NCI-H526 (cell line): Measurements from ENCODE around the gene CHMP3.
"Not testable (repeated sequence)": the region's sequence is repeated elsewhere in the genome, so short reads cannot be mapped to it uniquely, and the experiment has no call there.

Source experiments
- DNase-seq, 2 experiments: peaks; one replicate each; lab custom pipeline; 2025; lab: John Stamatoyannopoulos, UW

The CHMP3 gene

DNA sequence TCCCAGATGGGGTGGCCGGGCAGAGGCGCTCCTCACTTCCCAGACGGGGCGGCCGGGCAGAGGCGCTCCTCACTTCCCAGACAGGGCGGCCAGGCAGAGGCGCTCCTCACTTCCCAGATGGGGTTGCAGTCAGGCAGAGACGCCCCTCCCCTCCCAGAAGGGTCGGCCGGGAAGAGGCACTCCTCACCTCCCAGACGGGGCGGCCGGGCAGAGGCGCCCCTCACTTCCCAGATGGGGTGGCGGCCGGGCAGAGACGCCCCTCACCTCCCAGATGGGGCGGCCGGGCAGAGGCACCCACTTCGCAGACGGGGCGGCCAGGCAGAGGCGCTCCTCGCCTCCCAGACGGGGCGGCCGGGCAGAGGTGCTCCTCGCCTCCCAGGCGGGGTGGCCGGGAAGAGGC lies 13.8 kb downstream of the CHMP3 start:
- DNase-seq = not testable (repeated sequence)

DNA sequence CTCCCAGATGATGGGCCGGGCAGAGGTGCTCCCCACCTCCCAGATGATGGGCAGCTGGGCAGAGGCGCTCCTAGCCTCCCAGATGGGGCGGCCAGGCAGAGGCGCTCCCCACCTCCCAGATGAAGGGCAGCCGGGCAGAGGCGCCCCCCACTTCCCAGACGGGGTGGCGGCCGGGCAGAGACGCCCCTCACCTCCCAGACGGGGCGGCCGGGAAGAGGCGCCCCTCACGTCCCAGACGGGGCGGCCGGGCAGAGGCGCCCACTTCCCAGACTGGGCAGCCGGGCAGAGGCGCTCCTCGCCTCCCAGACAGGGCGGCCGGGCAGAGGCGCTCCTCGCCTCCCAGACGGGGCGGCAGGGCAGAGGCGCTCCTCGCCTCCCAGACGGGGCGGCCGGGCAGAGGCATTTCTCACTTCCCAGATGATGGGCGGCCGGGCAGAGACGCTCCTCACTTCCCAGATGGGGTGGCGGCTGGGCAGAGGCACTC lies 14.3 kb downstream of the CHMP3 start:
- not testable (repeated sequence) for DNase-seq

DNA sequence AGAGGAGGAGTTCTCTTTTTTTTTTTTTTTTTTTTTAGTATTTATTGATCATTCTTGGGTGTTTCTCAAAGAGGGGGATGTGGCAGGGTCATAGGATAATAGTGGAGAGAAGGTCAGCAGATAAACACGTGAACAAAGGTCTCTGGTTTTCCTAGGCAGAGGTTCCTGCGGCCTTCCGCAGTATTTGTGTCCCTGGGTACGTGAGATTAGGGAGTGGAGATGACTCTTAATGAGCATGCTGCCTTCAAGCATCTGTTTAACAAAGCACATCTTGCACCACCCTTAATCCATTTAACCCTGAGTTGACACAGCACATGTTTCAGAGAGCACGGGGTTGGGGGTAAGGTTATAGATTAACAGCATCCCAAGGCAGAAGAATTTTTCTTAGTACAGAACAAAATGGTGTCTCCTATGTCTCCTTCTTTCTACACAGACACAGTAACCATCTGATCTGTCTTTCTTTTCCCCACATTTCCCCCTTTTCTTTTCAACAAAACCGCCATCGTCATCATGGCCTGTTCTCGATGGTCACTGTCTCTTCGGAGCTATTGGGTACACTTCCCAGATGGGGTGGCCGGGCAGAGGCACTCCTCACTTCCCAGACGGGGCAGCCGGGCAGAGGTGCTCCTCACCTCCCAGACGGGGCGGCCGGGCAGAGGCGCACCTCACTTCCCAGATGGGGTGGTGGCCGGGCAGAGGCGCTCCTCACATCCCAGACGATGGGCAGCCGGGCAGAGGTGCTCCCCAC lies 14.9 kb downstream of the CHMP3 start:
- not testable (repeated sequence) for DNase-seq

DNA sequence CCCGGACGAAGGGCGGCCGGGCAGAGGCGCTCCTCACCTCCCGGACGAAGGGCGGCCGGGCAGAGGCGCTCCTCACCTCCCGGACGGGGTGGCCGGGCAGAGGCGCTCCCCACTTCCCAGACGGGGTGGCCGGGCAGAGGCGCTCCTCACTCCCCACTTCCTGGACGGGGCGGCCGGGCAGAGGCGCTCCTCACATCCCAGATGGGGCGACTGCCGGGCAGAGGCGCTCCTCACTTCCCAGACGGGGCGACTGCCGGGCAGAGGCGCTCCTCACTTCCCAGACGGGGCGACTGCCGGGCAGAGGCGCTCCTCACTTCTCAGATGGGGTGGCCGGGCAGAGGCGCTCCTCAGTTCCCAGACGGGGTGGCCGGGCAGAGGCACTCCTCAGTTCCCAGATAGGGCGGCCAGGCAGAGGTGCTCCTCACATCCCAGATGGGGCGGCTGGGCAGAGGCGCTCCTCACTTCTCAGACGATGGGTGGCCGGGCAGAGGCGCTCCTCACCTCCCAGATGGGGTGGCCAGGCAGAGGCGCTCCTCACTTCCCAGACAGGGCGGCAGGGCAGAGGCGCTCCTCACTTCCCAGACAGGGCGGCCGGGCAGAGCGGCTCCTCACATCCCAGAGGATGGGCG lies 17.8 kb downstream of the CHMP3 start:
- DNase-seq = not testable (repeated sequence)

GRCh38 chr2:86544278-86545099 lies 18.8 kb downstream of the CHMP3 start:
- DNase-seq = not testable (repeated sequence)

DNA sequence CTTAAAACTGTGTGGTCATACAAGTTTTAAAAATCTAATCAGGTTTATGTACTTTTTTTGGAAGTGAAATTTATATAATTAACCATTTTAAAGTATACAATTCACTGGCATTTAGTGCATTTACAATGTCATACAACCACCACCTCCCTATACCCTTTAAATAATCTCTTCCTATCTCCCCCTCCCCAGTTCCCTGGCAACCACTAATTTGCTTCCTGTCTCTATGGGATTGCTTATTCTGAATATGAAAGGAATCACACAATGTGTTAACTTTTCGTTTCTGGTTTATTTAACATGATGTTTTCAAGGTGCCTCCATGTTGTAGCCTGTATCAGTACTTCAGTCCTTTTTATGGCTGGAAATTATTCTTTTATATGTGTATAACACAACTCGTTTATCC lies 19.4 kb downstream of the CHMP3 start:
- DNase-seq = no peak

- DNase-seq = no peak
These were observed 19.9 kb downstream of the CHMP3 start for GRCh38 chr2:86543335-86543734.

GRCh38 chr2:86542814-86543213 lies 20.4 kb downstream of the CHMP3 start:
- DNase-seq = no peak

GRCh38 chr2:86541334-86541733 lies 21.9 kb downstream of the CHMP3 start:
- DNase-seq = no peak

DNA sequence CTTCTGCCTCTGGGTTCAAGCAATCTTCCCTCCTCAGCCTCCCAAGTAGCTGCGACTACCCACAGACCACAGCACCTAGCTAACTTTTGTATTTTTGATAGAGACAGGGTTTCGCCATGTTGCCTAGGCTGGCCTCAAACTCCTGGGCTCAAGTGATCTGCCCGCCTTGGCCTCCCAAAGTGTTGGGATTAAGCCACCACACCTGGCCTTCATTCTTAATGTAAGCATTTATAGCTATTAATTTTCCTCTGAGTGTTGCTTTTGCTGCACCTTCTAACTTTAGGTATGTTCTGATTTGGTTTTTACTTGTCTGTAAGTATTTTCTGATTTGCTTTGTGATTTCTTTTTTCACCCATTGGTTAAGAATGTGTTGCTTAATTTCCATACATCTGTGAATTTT lies 29.7 kb downstream of the CHMP3 start:
- DNase-seq = no peak

- DNase-seq = peak; percentile 77 to 79
These were observed 37.6 kb downstream of the CHMP3 start for GRCh38 chr2:86525421-86526340.

- no peak for DNase-seq
These were observed 39.8 kb downstream of the CHMP3 start for GRCh38 chr2:86523491-86523890.

DNA sequence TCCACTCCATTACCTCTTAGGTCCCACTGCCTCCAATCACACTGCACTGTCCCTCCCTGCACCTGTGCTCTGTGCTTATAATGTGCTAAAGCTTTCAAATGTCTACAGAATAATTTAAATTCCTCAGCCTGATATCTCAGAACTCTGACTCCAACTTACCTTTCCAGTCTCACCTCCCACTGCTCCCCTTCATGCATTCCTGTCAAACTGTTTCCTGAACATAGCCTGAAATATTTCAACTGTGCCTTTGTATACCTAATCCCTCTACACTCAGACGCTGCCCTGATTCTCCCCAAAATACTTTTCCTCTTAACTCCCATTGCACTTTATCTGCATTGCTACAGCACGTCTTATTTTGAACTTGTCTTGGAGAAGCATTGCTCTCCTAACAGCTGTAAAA lies 40.5 kb downstream of the CHMP3 start:
- DNase-seq = no peak

GRCh38 chr2:86521922-86522321 lies 41.3 kb downstream of the CHMP3 start:
- DNase-seq = no peak

DNA sequence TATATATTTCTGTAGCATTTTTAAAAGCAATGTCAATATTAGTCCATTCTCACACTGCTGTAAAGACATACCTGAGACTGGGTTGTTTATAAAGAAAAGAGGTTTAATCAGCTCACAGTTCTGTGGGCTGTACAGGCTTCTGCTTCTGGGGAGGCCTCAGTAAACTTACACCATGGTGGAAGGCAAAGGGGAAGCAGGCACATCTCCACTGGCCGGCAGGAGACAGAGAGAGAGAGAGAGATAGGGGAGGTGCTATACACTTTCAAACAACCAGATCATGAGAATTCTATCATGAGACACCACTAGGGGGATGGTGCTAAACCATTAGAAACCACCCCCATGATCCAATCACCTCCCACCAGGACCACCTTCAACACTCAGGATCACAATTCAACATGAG lies 43.1 kb downstream of the CHMP3 start:
- no peak for DNase-seq

- no peak for DNase-seq
These were observed 43.9 kb downstream of the CHMP3 start for GRCh38 chr2:86519349-86519748.

GRCh38 chr2:86518481-86518880 lies 44.8 kb downstream of the CHMP3 start:
- peak in 1 of 2 experiments; percentile 13 for DNase-seq

- DNase-seq = no peak
These were observed 49.1 kb downstream of the CHMP3 start for GRCh38 chr2:86513948-86514660.

GRCh38 chr2:86512892-86513291 lies 50.4 kb downstream of the CHMP3 start:
- DNase-seq = no peak

- DNase-seq = no peak
These were observed 51.2 kb downstream of the CHMP3 start for GRCh38 chr2:86512034-86512433.

- no peak for DNase-seq
These were observed 52.8 kb downstream of the CHMP3 start for GRCh38 chr2:86510436-86510933.
